Right lobe of liver (tissue), 4 donors: ENCODE results near the gene NFATC3.

Experiments
- POLR2A ChIP-seq: fragments of 450-650 bp; IDR thresholded peaks from one replicate; pipeline ENCODE4 v1.6.1; 2017; ENCODE audit warnings: antibody characterized with exemption, mild to moderate bottlenecking
- TF ChIP-seq, protein P1 (sequence below), 4 donors: fragments of 200-600 bp in 3 of 4; fragments of 450-650 bp in 1 of 4; IDR thresholded peaks; one replicate each; pipeline versions ENCODE4 v1.5.1 to v1.8.0; 2016 to 2022; ENCODE audit warnings: antibody characterized with exemption in 4 of 4, mild to moderate bottlenecking in 2 of 4
- donor health status: DM: no; HTN: no; CAD: no.
- donor health status: DM: no; HTN: no; CAD: no.
- donor health status: DM: no; HTN: yes; CAD: no.

- TF ChIP-seq POLR2A: no peak
- TF ChIP-seq, protein P1, sequence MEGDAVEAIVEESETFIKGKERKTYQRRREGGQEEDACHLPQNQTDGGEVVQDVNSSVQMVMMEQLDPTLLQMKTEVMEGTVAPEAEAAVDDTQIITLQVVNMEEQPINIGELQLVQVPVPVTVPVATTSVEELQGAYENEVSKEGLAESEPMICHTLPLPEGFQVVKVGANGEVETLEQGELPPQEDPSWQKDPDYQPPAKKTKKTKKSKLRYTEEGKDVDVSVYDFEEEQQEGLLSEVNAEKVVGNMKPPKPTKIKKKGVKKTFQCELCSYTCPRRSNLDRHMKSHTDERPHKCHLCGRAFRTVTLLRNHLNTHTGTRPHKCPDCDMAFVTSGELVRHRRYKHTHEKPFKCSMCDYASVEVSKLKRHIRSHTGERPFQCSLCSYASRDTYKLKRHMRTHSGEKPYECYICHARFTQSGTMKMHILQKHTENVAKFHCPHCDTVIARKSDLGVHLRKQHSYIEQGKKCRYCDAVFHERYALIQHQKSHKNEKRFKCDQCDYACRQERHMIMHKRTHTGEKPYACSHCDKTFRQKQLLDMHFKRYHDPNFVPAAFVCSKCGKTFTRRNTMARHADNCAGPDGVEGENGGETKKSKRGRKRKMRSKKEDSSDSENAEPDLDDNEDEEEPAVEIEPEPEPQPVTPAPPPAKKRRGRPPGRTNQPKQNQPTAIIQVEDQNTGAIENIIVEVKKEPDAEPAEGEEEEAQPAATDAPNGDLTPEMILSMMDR (IDR thresholded peaks at IDR 0.05): no peak
These were observed 178.5 kb downstream of the NFATC3 start for GRCh38 chr16:68263559-68264127.
